Measurements from ENCODE around the gene BRCA2.

Gene BRCA2

GRCh38 chr13:32315238-32316027 is at the start of gene BRCA2, which contains the start of gene ZAR1L:
Gene BRCA2 (plus strand): TSS chr13:32315508. CDS start chr13:32316461, 953 bp downstream.
Gene ZAR1L (minus strand): TSS chr13:32315363. CDS start chr13:32311925, 3,438 bp downstream.
- peak; percentile 84 for DNase-seq (ENCODE audit: low read depth)

- DNase-seq (ENCODE audit: low read depth): no peak
These were observed 49.6 kb upstream of the BRCA2 start for GRCh38 chr13:32265726-32266125.

- DNase-seq (ENCODE audit: low read depth): no peak
These were observed 49.2 kb upstream of the BRCA2 start for GRCh38 chr13:32266130-32266529.

GRCh38 chr13:32267836-32268439 is 47.4 kb upstream of the BRCA2 start:
- DNase-seq (ENCODE audit: low read depth): peak; percentile 10

- no peak for DNase-seq (ENCODE audit: low read depth)
These were observed 43.2 kb upstream of the BRCA2 start for GRCh38 chr13:32272021-32272683.

GRCh38 chr13:32277839-32278238 is 37.5 kb upstream of the BRCA2 start:
- no peak for DNase-seq (ENCODE audit: low read depth)

GRCh38 chr13:32278426-32278825 is 36.9 kb upstream of the BRCA2 start:
- DNase-seq (ENCODE audit: low read depth): no peak

GRCh38 chr13:32281096-32281495 is 34.2 kb upstream of the BRCA2 start:
- no peak for DNase-seq (ENCODE audit: low read depth)

GRCh38 chr13:32282096-32282711 is 33.1 kb upstream of the BRCA2 start:
- DNase-seq (ENCODE audit: low read depth): no peak

- no peak for DNase-seq (ENCODE audit: low read depth)
These were observed 30.2 kb upstream of the BRCA2 start for GRCh38 chr13:32284927-32285632.

- DNase-seq (ENCODE audit: low read depth): no peak
These were observed 29.7 kb upstream of the BRCA2 start for GRCh38 chr13:32285633-32285965.

GRCh38 chr13:32297206-32297605 is 18.1 kb upstream of the BRCA2 start:
- DNase-seq (ENCODE audit: low read depth): no peak

- DNase-seq (ENCODE audit: low read depth): no peak
These were observed 16.6 kb upstream of the BRCA2 start for GRCh38 chr13:32298695-32299094.

- no peak for DNase-seq (ENCODE audit: low read depth)
These were observed 15.4 kb upstream of the BRCA2 start for GRCh38 chr13:32299893-32300292.

GRCh38 chr13:32300406-32300805 is 14.9 kb upstream of the BRCA2 start:
- no peak for DNase-seq (ENCODE audit: low read depth)

- no peak for DNase-seq (ENCODE audit: low read depth)
These were observed 14.4 kb upstream of the BRCA2 start for GRCh38 chr13:32300920-32301319.

GRCh38 chr13:32302461-32302860 is 12.8 kb upstream of the BRCA2 start:
- DNase-seq (ENCODE audit: low read depth): no peak

GRCh38 chr13:32305646-32306045 is 9.7 kb upstream of the BRCA2 start:
- no peak for DNase-seq (ENCODE audit: low read depth)

GRCh38 chr13:32309312-32310133 is 5.8 kb upstream of the BRCA2 start:
- DNase-seq (ENCODE audit: low read depth): no peak

- DNase-seq (ENCODE audit: low read depth): no peak
These were observed 5.1 kb upstream of the BRCA2 start for GRCh38 chr13:32310134-32310706.

All from activated T-helper 9 cell treated with anti-CD3 and anti-CD28 coated beads, Interleukin-2, amount 50 U/mL, for 16 hours (primary cell).